Embryonic facial prominence (tissue), 1 donor: Measurements from ENCODE around the gene LANCL3.
"Not testable (repeated sequence)": the region's sequence is repeated elsewhere in the genome, so short reads cannot be mapped to it uniquely, and the experiment has no call there.

ENCODE experiments used
- DNase-seq: peaks from one replicate; pipeline ENCODE4 v3.0.0-alpha.2; 2016; ENCODE audit errors: extremely low spot score

Gene LANCL3

GRCh38 chrX:37571426-37572107 is at the start of gene LANCL3:
LANCL3 (plus strand) TSS chrX:37571661; CDS start chrX:37571871, 210 bp downstream.
- not testable (repeated sequence) for DNase-seq

- DNase-seq, result not testable (repeated sequence)
Measured at GRCh38 chrX:37523673-37524072, 47.8 kb upstream of the LANCL3 start.

GRCh38 chrX:37541991-37542390 is 29.5 kb upstream of the LANCL3 start:
- no peak for DNase-seq

- DNase-seq, result no peak
Measured at GRCh38 chrX:37542791-37543190, 28.7 kb upstream of the LANCL3 start.

GRCh38 chrX:37543324-37543723 is 28.1 kb upstream of the LANCL3 start:
- no peak for DNase-seq

GRCh38 chrX:37544531-37544930 is 26.9 kb upstream of the LANCL3 start:
- not testable (repeated sequence) for DNase-seq

GRCh38 chrX:37545066-37545465 is 26.4 kb upstream of the LANCL3 start:
- no peak for DNase-seq

GRCh38 chrX:37549619-37550018 is 21.8 kb upstream of the LANCL3 start:
- DNase-seq, result not testable (repeated sequence)

- no peak for DNase-seq
Measured at GRCh38 chrX:37553476-37553875, 18.0 kb upstream of the LANCL3 start.

- not testable (repeated sequence) for DNase-seq
Measured at GRCh38 chrX:37565254-37565653, 6.2 kb upstream of the LANCL3 start.

- DNase-seq, result not testable (repeated sequence)
Measured at GRCh38 chrX:37570349-37570748, 1.1 kb upstream of the LANCL3 start.

GRCh38 chrX:37572108-37572587 is 687 bp downstream of the LANCL3 start:
- DNase-seq, result not testable (repeated sequence)

GRCh38 chrX:37573121-37573520 is 1.7 kb downstream of the LANCL3 start:
- not testable (repeated sequence) for DNase-seq

GRCh38 chrX:37578045-37578444 is 6.6 kb downstream of the LANCL3 start:
- no peak for DNase-seq

GRCh38 chrX:37580080-37580479 is 8.6 kb downstream of the LANCL3 start:
- no peak for DNase-seq

- not testable (repeated sequence) for DNase-seq
Measured at GRCh38 chrX:37587337-37587736, 15.9 kb downstream of the LANCL3 start.

- DNase-seq, result no peak
Measured at GRCh38 chrX:37590047-37590446, 18.6 kb downstream of the LANCL3 start.

GRCh38 chrX:37594755-37595382 is 23.4 kb downstream of the LANCL3 start:
- no peak for DNase-seq

GRCh38 chrX:37599729-37600128 is 28.3 kb downstream of the LANCL3 start:
- no peak for DNase-seq

- no peak for DNase-seq
Measured at GRCh38 chrX:37603938-37604409, 32.5 kb downstream of the LANCL3 start.

GRCh38 chrX:37607243-37607642 is 35.8 kb downstream of the LANCL3 start:
- no peak for DNase-seq

GRCh38 chrX:37608156-37608555 is 36.7 kb downstream of the LANCL3 start:
- DNase-seq, result no peak

GRCh38 chrX:37609727-37610126 is 38.3 kb downstream of the LANCL3 start:
- DNase-seq, result no peak
